H9 (cell line): Measurements from ENCODE around the gene CCDC102B. TPM values are rescaled to one million over a fixed set of nuclear protein-coding genes. Genes with fewer than 3 reads are reported as not detected.

ENCODE experiments used
- DNase-seq: peaks from one replicate; pipeline ENCODE4 v3.0.0-alpha.2; 2017
- H2AFZ ChIP-seq: one replicate; pipeline ENCODE4 v1.6.1; 2013; ENCODE audit warnings: mild to moderate bottlenecking, low read length, control low read depth, moderate library complexity
- H2AK5ac ChIP-seq: 2 replicates; pipeline ENCODE4 v1.6.1; 2013; ENCODE audit warnings: low read length, control low read depth, mixed read lengths; ENCODE audit not compliant: insufficient read length
- H2BK120ac ChIP-seq: one replicate; pipeline ENCODE4 v1.6.1; 2013; ENCODE audit warnings: low read depth, mild to moderate bottlenecking, low read length, control low read depth, inconsistent platforms; ENCODE audit not compliant: poor library complexity, severe bottlenecking
- H2BK12ac ChIP-seq: 2 replicates; pipeline ENCODE4 v1.6.1; 2013; ENCODE audit warnings: low read length, control low read depth, mixed read lengths, low read depth; ENCODE audit not compliant: insufficient read length
- H2BK15ac ChIP-seq: 2 replicates; pipeline ENCODE4 v1.6.1; 2013; ENCODE audit warnings: low read depth, low read length, control low read depth
- H2BK20ac ChIP-seq: one replicate; pipeline ENCODE4 v1.6.1; 2013; ENCODE audit warnings: low read depth, mild to moderate bottlenecking, low read length, control low read depth, inconsistent platforms; ENCODE audit not compliant: poor library complexity, severe bottlenecking
- H2BK5ac ChIP-seq: 2 replicates; pipeline ENCODE4 v1.6.1; 2013; ENCODE audit warnings: low read length, control low read depth, mixed read lengths; ENCODE audit not compliant: insufficient read length
- H3K14ac ChIP-seq: 2 replicates; pipeline ENCODE4 v1.6.1; 2013; ENCODE audit warnings: low read length, control low read depth; ENCODE audit not compliant: insufficient read depth
- H3K18ac ChIP-seq: 2 replicates; pipeline ENCODE4 v1.6.1; 2013; ENCODE audit warnings: low read depth, mild to moderate bottlenecking, mixed read lengths, low read length, control low read depth; ENCODE audit not compliant: insufficient read length
- H3K23ac ChIP-seq: 2 replicates; pipeline ENCODE4 v1.6.1; 2013; ENCODE audit warnings: low read length, control low read depth, mixed read lengths, low read depth; ENCODE audit not compliant: insufficient read length
- H3K23me2 ChIP-seq: 2 replicates; pipeline ENCODE4 v1.6.1; 2013; ENCODE audit warnings: low read depth, mild to moderate bottlenecking, mixed read lengths, low read length, control low read depth; ENCODE audit not compliant: insufficient read length, poor library complexity, severe bottlenecking
- H3K27ac ChIP-seq: 2 replicates; pipeline ENCODE4 v1.5.1; 2013; ENCODE audit warnings: low read length, control low read depth, mixed read lengths, low read depth; ENCODE audit not compliant: insufficient read length
- H3K27me3 ChIP-seq: 2 replicates; pipeline ENCODE4 v1.6.1; 2013; ENCODE audit warnings: low read length, control low read depth, inconsistent platforms; ENCODE audit not compliant: insufficient read depth
- H3K4ac ChIP-seq: 2 replicates; pipeline ENCODE4 v1.6.1; 2013; ENCODE audit warnings: low read depth, mild to moderate bottlenecking, control low read depth, inconsistent platforms, low read length, moderate library complexity
- H3K4me1 ChIP-seq: 2 replicates; pipeline ENCODE4 v1.6.1; 2013; ENCODE audit warnings: low read length, control low read depth, inconsistent platforms; ENCODE audit not compliant: insufficient read depth
- H3K4me2 ChIP-seq: 2 replicates; pipeline ENCODE4 v1.6.1; 2013; ENCODE audit warnings: low read length, control low read depth, mixed read lengths; ENCODE audit not compliant: insufficient read length, insufficient read depth
- H3K56ac ChIP-seq: 2 replicates; pipeline ENCODE4 v1.6.1; 2013; ENCODE audit warnings: low read depth, mild to moderate bottlenecking, mixed read lengths, low read length, control low read depth; ENCODE audit not compliant: insufficient read length
- H3K79me1 ChIP-seq: 2 replicates; pipeline ENCODE4 v1.6.1; 2013; ENCODE audit warnings: low read depth, mild to moderate bottlenecking, moderate library complexity, low read length, control low read depth, inconsistent platforms; ENCODE audit not compliant: insufficient read depth, poor library complexity, severe bottlenecking
- H3K79me2 ChIP-seq: 2 replicates; pipeline ENCODE4 v1.6.1; 2013; ENCODE audit warnings: low read length, control low read depth, inconsistent platforms; ENCODE audit not compliant: insufficient read depth
- H3K9ac ChIP-seq: 2 replicates; pipeline ENCODE4 v1.6.1; 2013; ENCODE audit warnings: low read length, control low read depth, mixed read lengths; ENCODE audit not compliant: insufficient read length; ENCODE audit errors: extremely low read depth
- H3K9me3 ChIP-seq: one replicate; pipeline ENCODE4 v1.6.1; 2013; ENCODE audit warnings: low read depth, low read length, inconsistent platforms; ENCODE audit not compliant: control insufficient read depth
- H3T11ph ChIP-seq: one replicate; pipeline ENCODE4 v1.6.1; 2013; ENCODE audit warnings: mild to moderate bottlenecking, low read length, control low read depth, inconsistent platforms
- H4K20me1 ChIP-seq: one replicate; pipeline ENCODE4 v1.6.1; 2013; ENCODE audit not compliant: control insufficient read depth, insufficient read length, insufficient read depth
- H4K5ac ChIP-seq: 2 replicates; pipeline ENCODE4 v1.6.1; 2013; ENCODE audit warnings: low read depth, mild to moderate bottlenecking, mixed read lengths, low read length, control low read depth; ENCODE audit not compliant: insufficient read length
- H4K8ac ChIP-seq: replicated peaks from 2 replicates; pipeline ENCODE4 v1.6.1; 2013; ENCODE audit warnings: low read length, control low read depth, mixed read lengths, low read depth; ENCODE audit not compliant: insufficient read length
- H4K91ac ChIP-seq: 2 replicates; pipeline ENCODE4 v1.6.1; 2013; ENCODE audit warnings: low read depth, mild to moderate bottlenecking, moderate library complexity, mixed read lengths, low read length, control low read depth; ENCODE audit not compliant: insufficient read length
- H3K27ac Mint-ChIP-seq, 3 experiments: 2 replicates in 2 of 3; 3 replicates in 1 of 3; pipeline ENCODE4 v1.8.0; 2020 to 2021; ENCODE audit warnings: mixed read lengths in 3 of 3, mild to moderate bottlenecking in 1 of 3, moderate library complexity in 1 of 3
- H3K27me3 Mint-ChIP-seq: 2 replicates; pipeline ENCODE4 v1.8.0; 2021; ENCODE audit warnings: low read depth, mild to moderate bottlenecking, moderate library complexity, mixed read lengths
- H3K36me3 Mint-ChIP-seq, 3 experiments: 2 replicates in 2 of 3; 3 replicates in 1 of 3; pipeline ENCODE4 v1.8.0; 2020 to 2021; ENCODE audit warnings: low read depth in 3 of 3, mixed read lengths in 3 of 3; ENCODE audit not compliant: insufficient read depth in 1 of 3
- H3K4me1 Mint-ChIP-seq, 2 experiments: 2 replicates each; pipeline ENCODE4 v1.8.0; 2020; ENCODE audit warnings: mixed read lengths in 2 of 2
- H3K4me3 Mint-ChIP-seq, 2 experiments: 2 replicates in 1 of 2; 3 replicates in 1 of 2; pipeline ENCODE4 v1.8.0; 2020 to 2021; ENCODE audit warnings: mild to moderate bottlenecking in 2 of 2, mixed read lengths in 2 of 2, moderate library complexity in 1 of 2
- H3K9me3 Mint-ChIP-seq, 2 experiments: 2 replicates in 1 of 2; 3 replicates in 1 of 2; pipeline ENCODE4 v1.8.0; 2020; ENCODE audit warnings: mild to moderate bottlenecking in 2 of 2, mixed read lengths in 2 of 2, moderate library complexity in 1 of 2
- CTCF ChIP-seq: fragments of 200-600 bp; sonication (generic); conservative IDR thresholded peaks from 3 replicates; pipeline ENCODE4 v1.8.0; 2021; ENCODE audit warnings: antibody characterized with exemption, mild to moderate bottlenecking
- total RNA-seq: library from RNA; stranded (reverse); gene quantifications from 2 replicates; pipeline ENCODE4 v1.2.1, GENCODE V29; 2021

Gene CCDC102B
- total RNA-seq, 1 experiment from 2014 or later, result 1.2 TPM

DNA sequence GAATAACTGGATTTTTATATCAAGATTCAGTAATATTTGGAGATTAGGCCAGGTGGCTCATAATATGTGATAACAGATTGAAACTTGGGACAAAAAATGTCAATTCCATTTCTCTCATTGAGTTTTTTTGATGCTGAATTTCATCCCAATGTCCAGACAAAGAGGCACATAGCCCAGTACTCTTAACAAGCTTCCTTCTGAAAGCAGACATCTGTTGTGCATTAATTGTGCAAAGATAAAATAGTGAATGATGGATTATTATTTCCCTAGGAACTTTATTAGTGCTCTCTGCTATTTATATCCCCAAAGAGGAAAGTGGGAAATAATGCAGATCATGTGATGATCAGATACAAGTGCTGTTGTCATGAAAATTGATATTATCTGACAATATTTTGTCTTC is 234.1 kb downstream of the CCDC102B start:
- H2BK15ac ChIP-seq, result no peak overlapping the region
- H4K91ac ChIP-seq, result no peak overlapping the region
- H4K5ac ChIP-seq, result no peak overlapping the region
- H3K4me1 ChIP-seq, result no peaks in the 10 kb centered on the region
- no peak overlapping the region for H3K4me3 Mint-ChIP-seq
- H2AK5ac ChIP-seq, result no peak overlapping the region
- no peak for DNase-seq
- no peak overlapping the region for H3T11ph ChIP-seq
- no peaks in the 10 kb centered on the region for H3K27me3 Mint-ChIP-seq
- H3K4ac ChIP-seq, result no peak overlapping the region
- no peaks in the 10 kb centered on the region for H4K20me1 ChIP-seq
- no peak overlapping the region for H3K14ac ChIP-seq
- no peak overlapping the region for H3K27ac Mint-ChIP-seq
- H2BK20ac ChIP-seq, result no peak overlapping the region
- no peak overlapping the region for H3K18ac ChIP-seq
- H3K9me3 ChIP-seq, result no peaks in the 10 kb centered on the region
- no peak overlapping the region for H3K27ac ChIP-seq
- no peak overlapping the region for H4K8ac ChIP-seq
- no peak overlapping the region for H2AFZ ChIP-seq
- no peaks in the 10 kb centered on the region for H3K79me2 ChIP-seq
- no peaks in the 10 kb centered on the region for H3K4me1 Mint-ChIP-seq
- TF ChIP-seq CTCF, result no peak
- H3K27me3 ChIP-seq, result no peaks in the 10 kb centered on the region
- no peak overlapping the region for H3K9ac ChIP-seq
- no peak overlapping the region for H2BK120ac ChIP-seq
- no peak overlapping the region for H3K4me2 ChIP-seq
- H3K56ac ChIP-seq, result no peak overlapping the region
- no peaks in the 10 kb centered on the region for H3K23me2 ChIP-seq
- H2BK12ac ChIP-seq, result no peak overlapping the region
- H3K79me1 ChIP-seq, result no peaks in the 10 kb centered on the region
- H3K23ac ChIP-seq, result no peak overlapping the region
- H2BK5ac ChIP-seq, result no peak overlapping the region
- H3K36me3 Mint-ChIP-seq, result no peaks in the 10 kb centered on the region
- no peaks in the 10 kb centered on the region for H3K9me3 Mint-ChIP-seq
